ENCODE measurements around the gene CFAP157.
A peak's percentile ranks its signal among the peaks of the same experiment; 100 is the strongest.

CFAP157 gene

GRCh38 chr9:127715470-127716337 lies 8.9 kb downstream of the CFAP157 start, which contains the start of the genes PTRH1 and TTC16:
Gene PTRH1 (minus strand): TSS chr9:127715663. CDS start chr9:127715639, 24 bp downstream.
Gene TTC16 (plus strand): TSS chr9:127716079. CDS start chr9:127716146, 67 bp downstream.
- POLR2A ChIA-PET: interaction anchor here (0.6 to 1.1 kb wide), 2 partner anchors 19 to 303 kb away, joined by 3 to 4 read pairs; partner anchors contain the start of gene TOR2A
- CTCF ChIA-PET: interaction anchor here (0.7 to 8.0 kb wide), 9 partner anchors 8 to 212 kb away, joined by 3 to 53 read pairs (median 4); partner anchors contain the start of genes CFAP157 and TOR2A
- no peak for TF ChIP-seq CTCF (IDR thresholded peaks at IDR 0.05; ENCODE audit: control extremely low read depth, extremely low read depth, low read depth, missing control alignments)

GRCh38 chr9:127716412-127716811 lies 9.6 kb downstream of the CFAP157 start:
- TF ChIP-seq CTCF (IDR thresholded peaks at IDR 0.05; ENCODE audit: control extremely low read depth, extremely low read depth, low read depth, missing control alignments): no peak
- POLR2A ChIA-PET: interaction anchor here (1.1 kb wide), 1 partner anchor 18 kb away, joined by 4 read pairs; the partner anchor contains the start of gene TOR2A
- CTCF ChIA-PET: interaction anchor here (1.1 to 8.0 kb wide), 7 partner anchors 9 to 213 kb away, joined by 3 to 53 read pairs (median 5); partner anchors contain the start of genes CFAP157 and TOR2A
- DNase-seq (ENCODE audit: extremely low spot score): no peak

More at GRCh38 chr9:127715470-127716337, 8.9 kb downstream of the CFAP157 start, which contains the start of the genes PTRH1 and TTC16:
- peak; percentile 99 for DNase-seq (ENCODE audit: extremely low spot score)

- ChIA-PET POLR2A (no interaction called here), CTCF (interaction anchor here (1.2 to 8.0 kb wide), 2 partner anchors 16 to 152 kb away, joined by 5 to 53 read pairs; partner anchors contain the start of gene TOR2A)
- DNase-seq (ENCODE audit: extremely low spot score): no peak
- TF ChIP-seq CTCF (IDR thresholded peaks at IDR 0.05; ENCODE audit: control extremely low read depth, extremely low read depth, low read depth, missing control alignments): no peak
Measured at GRCh38 chr9:127717766-127718165, 11.0 kb downstream of the CFAP157 start.

- TF ChIP-seq CTCF (IDR thresholded peaks at IDR 0.05; ENCODE audit: control extremely low read depth, extremely low read depth, low read depth, missing control alignments): no peak
- CTCF ChIA-PET: interaction anchor here (1.2 to 8.0 kb wide), 3 partner anchors 9 to 14 kb away, joined by 4 to 53 read pairs (median 6); partner anchors contain the start of gene TOR2A
- no peak for DNase-seq (ENCODE audit: extremely low spot score)
- POLR2A ChIA-PET: interaction anchor here (0.5 kb wide), 1 partner anchor 181 kb away, joined by 3 read pairs; no protein-coding TSS in a partner anchor
Measured at GRCh38 chr9:127720031-127720864, 13.5 kb downstream of the CFAP157 start.

- CTCF ChIA-PET: interaction anchor here (1.9 to 8.0 kb wide), 2 partner anchors 8 to 13 kb away, joined by 6 to 53 read pairs; partner anchors contain the start of gene TOR2A
- POLR2A ChIA-PET: no interaction called here
- DNase-seq (ENCODE audit: extremely low spot score): no peak
- no peak for TF ChIP-seq CTCF (IDR thresholded peaks at IDR 0.05; ENCODE audit: control extremely low read depth, extremely low read depth, low read depth, missing control alignments)
Measured at GRCh38 chr9:127720865-127721227, 14.1 kb downstream of the CFAP157 start.

All from GM10248 (cell line).